HG03439 (cell line): Measurements from ENCODE around the gene SNTA1.
"Not testable (repeated sequence)": the region's sequence is repeated elsewhere in the genome, so short reads cannot be mapped to it uniquely, and the experiment has no call there.

Source experiments
- ATAC-seq: cut with Tn5 transposase; IDR thresholded peaks from one replicate; pipeline ENCODE4 v1.9.1; 2021; ENCODE audit warnings: mild to moderate bottlenecking, moderate library complexity; ENCODE audit not compliant: unreplicated experiment

The SNTA1 gene

GRCh38 chr20:33433465-33434234 lies 9.9 kb downstream of the SNTA1 start:
- no peak for ATAC-seq

GRCh38 chr20:33431797-33432381 lies 11.7 kb downstream of the SNTA1 start:
- no peak for ATAC-seq

GRCh38 chr20:33423875-33424274 lies 19.7 kb downstream of the SNTA1 start:
- not testable (repeated sequence) for ATAC-seq

GRCh38 chr20:33423141-33423834 lies 20.3 kb downstream of the SNTA1 start:
- ATAC-seq = no peak

- ATAC-seq = no peak
Measured at GRCh38 chr20:33419140-33419974, 24.2 kb downstream of the SNTA1 start.

GRCh38 chr20:33418033-33418432 lies 25.5 kb downstream of the SNTA1 start:
- ATAC-seq = no peak

GRCh38 chr20:33415948-33416347 lies 27.6 kb downstream of the SNTA1 start:
- no peak for ATAC-seq

- ATAC-seq = no peak
Measured at GRCh38 chr20:33412484-33412838, 31.1 kb downstream of the SNTA1 start.

- no peak for ATAC-seq
Measured at GRCh38 chr20:33411711-33412483, 31.7 kb downstream of the SNTA1 start.

GRCh38 chr20:33411242-33411641 lies 32.3 kb downstream of the SNTA1 start:
- ATAC-seq = no peak

GRCh38 chr20:33410081-33410742 lies 33.4 kb downstream of the SNTA1 start:
- no peak for ATAC-seq

- ATAC-seq = no peak
Measured at GRCh38 chr20:33408716-33409654, 34.6 kb downstream of the SNTA1 start.

GRCh38 chr20:33408313-33408712 lies 35.2 kb downstream of the SNTA1 start:
- no peak for ATAC-seq

GRCh38 chr20:33407796-33408195 lies 35.8 kb downstream of the SNTA1 start:
- no peak for ATAC-seq

- ATAC-seq = no peak
Measured at GRCh38 chr20:33407251-33407650, 36.3 kb downstream of the SNTA1 start.

GRCh38 chr20:33404281-33404680 lies 39.3 kb downstream of the SNTA1 start:
- no peak for ATAC-seq

GRCh38 chr20:33401921-33402369 lies 41.6 kb downstream of the SNTA1 start:
- ATAC-seq = no peak

- peak; percentile 69 for ATAC-seq
Measured at GRCh38 chr20:33401184-33401920, 42.2 kb downstream of the SNTA1 start, which contains the start of gene CDK5RAP1. Gene CDK5RAP1, minus strand, starts transcription at chr20:33401519. Its CDS starts 4,455 bp downstream, at chr20:33397064.
